HEK293T (cell line): ENCODE measurements around the gene NELFB.

Source experiments
- CTCF ChIA-PET: fragments of 350-600 bp; formaldehyde crosslinking; extraction: SDS; loops from one replicate; lab custom pipeline; 2021; ENCODE audit warnings: antibody characterized with exemption, inconsistent platforms; lab: Yijun Ruan, JAX
- POLR2A ChIA-PET: fragments of 350-600 bp; formaldehyde crosslinking; extraction: SDS; loops from one replicate; lab custom pipeline; 2020; ENCODE audit warnings: antibody characterized with exemption, inconsistent platforms; lab: Yijun Ruan, JAX
- DNase-seq: peaks from one replicate; pipeline ENCODE4 v3.0.0; 2012; ENCODE audit warnings: mixed read lengths; ENCODE audit errors: extremely low spot score
- ARNT ChIP-seq: fragments of 450-650 bp; IDR thresholded peaks from 2 replicates; pipeline ENCODE4 v1.6.1; 2017; ENCODE audit warnings: mild to moderate bottlenecking
- BHLHE40 ChIP-seq: fragments of 450-650 bp; IDR thresholded peaks from 2 replicates; pipeline ENCODE4 v1.6.1; 2016; ENCODE audit warnings: mild to moderate bottlenecking, moderate library complexity, borderline replicate concordance
- CTBP1 ChIP-seq: fragments of 450-650 bp; IDR thresholded peaks from 2 replicates; pipeline ENCODE4 v1.6.1; 2016; ENCODE audit warnings: borderline replicate concordance
- ELF4 ChIP-seq: fragments of 450-650 bp; IDR thresholded peaks from 2 replicates; pipeline ENCODE4 v1.6.1; 2017; ENCODE audit warnings: antibody characterized with exemption
- FOXA1 ChIP-seq: fragments of 450-650 bp; IDR thresholded peaks from 2 replicates; pipeline ENCODE4 v1.6.1; 2016; ENCODE audit warnings: mild to moderate bottlenecking
- FOXK2 ChIP-seq: fragments of 450-650 bp; IDR thresholded peaks from 2 replicates; pipeline ENCODE4 v1.6.1; 2016; ENCODE audit warnings: mild to moderate bottlenecking
- FOXM1 ChIP-seq: fragments of 450-650 bp; IDR thresholded peaks from 2 replicates; pipeline ENCODE4 v1.6.1; 2017; ENCODE audit warnings: mild to moderate bottlenecking, borderline replicate concordance
- HDGF ChIP-seq: fragments of 450-650 bp; IDR thresholded peaks from 2 replicates; pipeline ENCODE4 v1.6.1; 2017; ENCODE audit warnings: antibody characterized with exemption, borderline replicate concordance
- L3MBTL2 ChIP-seq: fragments of 450-650 bp; conservative IDR thresholded peaks from 2 replicates; pipeline ENCODE4 v1.6.1; 2016; ENCODE audit warnings: mild to moderate bottlenecking
- LEF1 ChIP-seq: fragments of 450-650 bp; IDR thresholded peaks from 2 replicates; pipeline ENCODE4 v1.6.1; 2017; ENCODE audit warnings: mild to moderate bottlenecking, borderline replicate concordance
- NFRKB ChIP-seq: fragments of 450-650 bp; IDR thresholded peaks from 2 replicates; pipeline ENCODE4 v1.6.1; 2016; ENCODE audit warnings: mild to moderate bottlenecking, moderate library complexity
- SP1 ChIP-seq: fragments of 450-650 bp; IDR thresholded peaks from 2 replicates; pipeline ENCODE4 v1.6.1; 2017
- SUZ12 ChIP-seq: fragments of 450-650 bp; IDR thresholded peaks from 2 replicates; pipeline ENCODE4 v1.6.1; 2016; ENCODE audit warnings: mild to moderate bottlenecking
- TARDBP ChIP-seq: fragments of 450-650 bp; IDR thresholded peaks from 2 replicates; pipeline ENCODE4 v1.6.1; 2016
- ZNF384 ChIP-seq: fragments of 450-650 bp; IDR thresholded peaks from 2 replicates; pipeline ENCODE4 v1.6.1; 2016
- TF ChIP-seq, protein P1 (sequence below): fragments of 450-650 bp; IDR thresholded peaks from 2 replicates; pipeline ENCODE4 v1.6.1; 2016

NELFB gene

DNA sequence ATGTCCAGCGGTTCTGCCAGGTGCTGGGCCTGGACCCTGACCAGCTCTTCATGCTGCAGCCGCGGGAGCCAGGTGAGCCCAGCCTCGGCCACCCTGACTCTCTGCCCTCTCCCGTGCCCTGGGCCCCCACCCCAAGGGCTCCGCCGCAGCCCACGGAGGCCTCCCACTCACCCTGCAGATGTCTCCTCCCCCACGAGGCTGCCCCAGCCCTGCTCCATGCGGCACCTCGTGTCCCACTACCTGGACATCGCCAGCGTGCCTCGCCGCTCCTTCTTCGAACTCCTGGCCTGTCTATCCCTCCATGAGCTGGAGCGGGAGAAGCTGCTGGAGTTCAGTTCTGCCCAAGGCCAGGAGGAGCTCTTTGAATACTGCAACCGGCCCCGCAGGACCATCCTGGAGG is 40.5 kb upstream of the NELFB start:
- ChIA-PET POLR2A (interaction anchor here (0.7 to 3.8 kb wide), 3 partner anchors 10 to 20 kb away, joined by 4 to 16 read pairs (median 7); partner anchors contain the start of genes NDOR1, TMEM203 and TPRN), CTCF (interaction anchor here (1.4 to 2.0 kb wide), 2 partner anchors 8 to 22 kb away, joined by 5 to 6 read pairs; no protein-coding TSS in a partner anchor)
- no peak for DNase-seq
- TF ChIP-seq CTBP1 (no peak), SP1 (no peak), FOXA1 (no peak), HDGF (no peak), FOXM1 (no peak), NFRKB (no peak), L3MBTL2 (no peak), SUZ12 (no peak), FOXK2 (no peak), ELF4 (no peak), ZNF384 (no peak), ARNT (no peak)
- TF ChIP-seq, protein P1, sequence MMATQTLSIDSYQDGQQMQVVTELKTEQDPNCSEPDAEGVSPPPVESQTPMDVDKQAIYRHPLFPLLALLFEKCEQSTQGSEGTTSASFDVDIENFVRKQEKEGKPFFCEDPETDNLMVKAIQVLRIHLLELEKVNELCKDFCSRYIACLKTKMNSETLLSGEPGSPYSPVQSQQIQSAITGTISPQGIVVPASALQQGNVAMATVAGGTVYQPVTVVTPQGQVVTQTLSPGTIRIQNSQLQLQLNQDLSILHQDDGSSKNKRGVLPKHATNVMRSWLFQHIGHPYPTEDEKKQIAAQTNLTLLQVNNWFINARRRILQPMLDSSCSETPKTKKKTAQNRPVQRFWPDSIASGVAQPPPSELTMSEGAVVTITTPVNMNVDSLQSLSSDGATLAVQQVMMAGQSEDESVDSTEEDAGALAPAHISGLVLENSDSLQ, result no peak

DNA sequence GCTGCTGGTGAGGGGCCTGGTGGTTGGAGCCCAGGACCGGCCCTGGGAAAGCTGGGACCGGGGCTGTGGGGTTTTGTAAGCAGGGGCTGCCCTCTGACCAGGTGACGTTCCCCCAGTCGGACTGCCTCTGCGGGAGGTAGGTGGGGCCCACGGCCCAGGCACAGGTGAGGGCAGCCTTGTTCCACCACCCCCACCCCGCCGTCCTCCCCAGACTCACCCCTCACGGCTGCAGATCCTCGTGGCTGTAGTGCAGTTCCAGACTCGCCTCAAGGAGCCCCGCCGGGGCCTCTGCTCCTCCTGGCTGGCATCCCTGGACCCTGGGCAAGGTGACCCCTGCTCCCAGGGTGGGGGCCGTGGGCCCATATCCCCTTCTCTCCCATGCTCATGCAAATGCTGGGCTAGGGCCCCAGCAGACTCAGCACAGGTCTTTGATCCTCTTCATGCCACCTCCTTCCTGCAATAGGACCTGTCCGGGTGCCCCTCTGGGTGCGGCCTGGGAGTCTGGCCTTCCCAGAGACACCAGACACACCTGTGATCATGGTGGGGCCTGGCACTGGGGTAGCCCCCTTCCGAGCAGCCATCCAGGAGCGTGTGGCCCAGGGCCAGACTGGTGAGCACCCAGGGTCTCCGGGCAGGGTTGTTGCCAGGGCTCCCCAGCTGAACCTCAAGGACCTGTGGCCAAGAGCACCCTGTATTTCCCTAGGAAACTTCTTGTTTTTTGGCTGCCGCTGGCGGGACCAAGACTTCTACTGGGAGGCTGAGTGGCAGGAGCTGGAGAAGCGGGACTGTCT is 39.7 kb upstream of the NELFB start:
- ChIA-PET CTCF (no interaction called here), POLR2A (interaction anchor here (0.7 to 3.8 kb wide), 4 partner anchors 10 to 21 kb away, joined by 3 to 16 read pairs (median 6); partner anchors contain the start of genes NDOR1, TMEM203 and TPRN)
- DNase-seq, result no peak
- TF ChIP-seq TARDBP, result no peak

DNA sequence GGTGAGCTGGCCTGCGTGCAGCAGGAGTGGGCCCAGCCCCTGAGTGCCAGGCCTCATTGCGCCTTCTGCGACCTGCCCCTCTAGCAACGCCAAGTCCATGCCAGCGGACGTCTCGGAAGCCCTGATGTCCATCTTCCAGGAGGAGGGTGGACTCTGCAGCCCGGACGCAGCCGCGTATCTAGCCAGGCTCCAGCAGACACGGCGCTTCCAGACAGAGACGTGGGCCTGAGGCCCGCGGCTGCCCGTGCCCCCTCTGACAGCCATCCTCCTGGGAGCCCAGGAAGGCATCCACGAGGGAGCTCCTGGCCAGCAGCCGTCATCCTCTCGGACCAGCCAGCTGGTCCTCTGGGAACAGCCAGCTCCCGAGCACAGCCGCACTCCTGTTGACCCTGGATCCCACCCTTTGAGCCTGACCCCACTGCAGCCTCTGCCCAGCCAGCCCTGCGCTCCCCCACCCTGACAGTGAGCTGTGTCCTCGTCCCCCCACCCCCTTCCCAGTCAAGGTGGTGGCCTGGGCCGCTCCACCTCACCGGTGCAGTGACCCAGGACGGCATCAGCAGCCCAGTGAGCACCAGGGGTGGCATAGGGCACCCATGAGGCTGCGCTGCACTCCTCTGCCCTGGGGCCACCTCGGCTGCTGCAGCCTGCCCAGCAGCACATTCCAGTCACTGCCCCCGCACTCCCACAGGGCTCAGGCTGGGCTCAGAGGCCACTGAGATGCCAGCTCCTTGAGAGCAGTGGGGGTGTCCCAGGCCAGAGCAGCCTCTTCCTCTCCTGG is 38.8 kb upstream of the NELFB start:
- TF ChIP-seq L3MBTL2 (no peak), NFRKB (no peak), ZNF384 (no peak), HDGF (no peak)
- ChIA-PET POLR2A (interaction anchor here (0.9 to 3.8 kb wide), 6 partner anchors 9 to 27 kb away, joined by 3 to 16 read pairs (median 3); partner anchors contain the start of genes NDOR1, TMEM203 and TPRN), CTCF (no interaction called here)
- no peak for DNase-seq

GRCh38 chr9:137217276-137218211 is 37.6 kb upstream of the NELFB start:
- ChIA-PET CTCF (no interaction called here), POLR2A (interaction anchor here (0.9 to 3.8 kb wide), 5 partner anchors 13 to 28 kb away, joined by 3 to 16 read pairs (median 3); partner anchors contain the start of genes NDOR1, TMEM203 and TPRN)

GRCh38 chr9:137218212-137218753 is 36.8 kb upstream of the NELFB start:
- no peak for DNase-seq
- TF ChIP-seq ZNF384 (no peak), L3MBTL2 (no peak), FOXK2 (no peak), SP1 (no peak), HDGF (no peak), LEF1 (no peak), BHLHE40 (no peak), ELF4 (no peak), TARDBP (no peak), SUZ12 (no peak), ARNT (no peak), FOXM1 (no peak), FOXA1 (no peak)
- TF ChIP-seq, protein P1, result no peak
- POLR2A ChIA-PET, result interaction anchor here (1.7 kb wide), 1 partner anchor 14 kb away, joined by 5 read pairs; the partner anchor contains the start of genes NDOR1 and TMEM203
- CTCF ChIA-PET, result no interaction called here

More at GRCh38 chr9:137217276-137218211, 37.6 kb upstream of the NELFB start:
- peak; percentile 55 for DNase-seq
- TF ChIP-seq ELF4, result no peak
- no peak for TF ChIP-seq FOXM1
- no peak for TF ChIP-seq ZNF384
- no peak for TF ChIP-seq L3MBTL2
- TF ChIP-seq FOXK2, result no peak
- TF ChIP-seq SP1, result no peak
- TF ChIP-seq HDGF, result no peak
- TF ChIP-seq TARDBP, result no peak
- no peak for TF ChIP-seq CTBP1
- no peak for TF ChIP-seq FOXA1
- TF ChIP-seq, protein P1, result no peak
- no peak for TF ChIP-seq SUZ12
- TF ChIP-seq BHLHE40, result no peak
- no peak for TF ChIP-seq ARNT
- no peak for TF ChIP-seq NFRKB
